Kidney epithelial cell (primary cell): ENCODE data around the gene MORN4. TPM values are rescaled to one million over a fixed set of nuclear protein-coding genes. Genes with fewer than 3 reads are reported as not detected.

Experiments used
- DNase-seq: peaks from one replicate; pipeline ENCODE4 v3.0.0-alpha.2; 2010; ENCODE audit warnings: low read depth
- H3K27me3 ChIP-seq: 2 replicates; pipeline ENCODE4 v1.6.0; 2011; ENCODE audit warnings: low read length; ENCODE audit not compliant: control insufficient read depth, insufficient read depth
- H3K36me3 ChIP-seq: 2 replicates; pipeline ENCODE4 v1.5.1; 2011; ENCODE audit warnings: low read length; ENCODE audit not compliant: control insufficient read depth, insufficient read depth
- H3K4me3 ChIP-seq: 2 replicates; pipeline ENCODE4 v1.5.1; 2011; ENCODE audit warnings: low read depth, mild to moderate bottlenecking, control low read depth, low read length
- CTCF ChIP-seq: IDR thresholded peaks from 2 replicates; pipeline ENCODE4 v1.5.1; 2011; ENCODE audit warnings: mild to moderate bottlenecking, moderate library complexity, low read length, control low read depth, inconsistent platforms; ENCODE audit not compliant: insufficient read depth, poor library complexity, severe bottlenecking
- total RNA-seq: library from RNA; depleted of rRNA; stranded (reverse); fragments of >200 nt; gene quantifications from 2 replicates; pipeline ENCODE4 v1.2.3, GENCODE V29; 2015

The MORN4 gene
- total RNA-seq, 1 donor from 2014 or later, result 12.4 TPM

GRCh38 chr10:97575127-97575668, 58.1 kb downstream of the MORN4 start:
- H3K36me3 ChIP-seq, result peaks cover 1% of the 10 kb centered on the region
- H3K4me3 ChIP-seq, result no peak overlapping the region
- no peak for TF ChIP-seq CTCF
- no peaks in the 10 kb centered on the region for H3K27me3 ChIP-seq
- no peak for DNase-seq

GRCh38 chr10:97574374-97575126, 58.8 kb downstream of the MORN4 start:
- Histone ChIP-seq H3K27me3 (no peaks in the 10 kb centered on the region), H3K36me3 (peaks cover 1% of the 10 kb centered on the region), H3K4me3 (no peak overlapping the region)
- peak; percentile 94 for DNase-seq
- no peak for TF ChIP-seq CTCF

GRCh38 chr10:97573672-97574071, 59.6 kb downstream of the MORN4 start:
- Histone ChIP-seq H3K36me3 (peaks cover 1% of the 10 kb centered on the region), H3K27me3 (no peaks in the 10 kb centered on the region), H3K4me3 (no peak overlapping the region)
- DNase-seq, result no peak
- no peak for TF ChIP-seq CTCF

- Histone ChIP-seq H3K4me3 (no peak overlapping the region), H3K27me3 (no peaks in the 10 kb centered on the region), H3K36me3 (peaks cover 1% of the 10 kb centered on the region)
- no peak for DNase-seq
- TF ChIP-seq CTCF, result no peak
These were observed 60.3 kb downstream of the MORN4 start for GRCh38 chr10:97573021-97573420.

GRCh38 chr10:97572214-97572989, 60.9 kb downstream of the MORN4 start, which contains the start of gene ANKRD2:
TSS of gene ANKRD2 (plus strand) at chr10:97572779. CDS start at chr10:97572789, 10 bp downstream.
- H3K4me3 ChIP-seq, result no peak within 1 kb of the TSS
- peak; percentile 94 for TF ChIP-seq CTCF
- H3K27me3 ChIP-seq, result no peaks in the 10 kb centered on the region
- H3K36me3 ChIP-seq, result peaks cover 1% of the 10 kb centered on the region
- DNase-seq, result no peak
